T follicular helper cell (primary cell): ENCODE data around the gene CEP104.
A peak's percentile ranks its signal among the peaks of the same experiment; 100 is the strongest.

Source experiments
- DNase-seq: peaks from one replicate; pipeline ENCODE4 v3.0.0-alpha.2; 2020; ENCODE audit warnings: low read depth

The CEP104 gene

DNA sequence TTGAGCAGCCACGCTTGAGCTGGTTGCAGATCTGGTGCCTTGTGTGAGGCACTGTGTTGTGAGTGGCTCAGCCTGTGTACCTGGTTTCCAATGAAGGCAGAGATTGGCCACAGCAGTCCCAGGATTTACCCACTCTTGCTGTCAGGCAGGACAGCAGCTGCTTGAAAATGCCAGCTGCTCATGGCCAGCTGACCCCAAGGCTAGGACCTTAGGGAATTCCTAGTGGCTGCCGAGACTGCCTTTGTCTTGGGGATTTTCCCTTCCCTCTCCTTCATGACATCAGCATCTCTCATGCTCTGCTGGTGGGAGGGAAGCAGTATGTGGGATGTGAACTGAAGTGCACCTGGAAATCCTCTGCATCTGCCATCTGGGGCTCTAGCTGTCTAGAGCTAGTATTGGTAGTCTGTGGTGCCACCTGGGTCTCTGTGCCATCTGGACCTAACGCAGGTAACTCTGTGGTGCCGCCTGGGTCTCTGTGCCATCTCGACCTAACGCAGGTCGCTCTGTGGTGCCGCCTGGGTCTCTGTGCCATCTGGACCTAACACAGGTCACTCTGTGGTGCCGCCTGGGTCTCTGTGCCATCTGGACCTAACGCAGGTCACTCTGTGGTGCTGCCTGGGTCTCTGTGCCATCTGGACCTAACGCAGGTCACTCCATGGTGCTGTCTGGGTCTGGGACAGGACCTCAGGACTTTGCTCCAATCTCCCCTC is 56.9 kb downstream of the CEP104 start:
- no peak for DNase-seq

DNA sequence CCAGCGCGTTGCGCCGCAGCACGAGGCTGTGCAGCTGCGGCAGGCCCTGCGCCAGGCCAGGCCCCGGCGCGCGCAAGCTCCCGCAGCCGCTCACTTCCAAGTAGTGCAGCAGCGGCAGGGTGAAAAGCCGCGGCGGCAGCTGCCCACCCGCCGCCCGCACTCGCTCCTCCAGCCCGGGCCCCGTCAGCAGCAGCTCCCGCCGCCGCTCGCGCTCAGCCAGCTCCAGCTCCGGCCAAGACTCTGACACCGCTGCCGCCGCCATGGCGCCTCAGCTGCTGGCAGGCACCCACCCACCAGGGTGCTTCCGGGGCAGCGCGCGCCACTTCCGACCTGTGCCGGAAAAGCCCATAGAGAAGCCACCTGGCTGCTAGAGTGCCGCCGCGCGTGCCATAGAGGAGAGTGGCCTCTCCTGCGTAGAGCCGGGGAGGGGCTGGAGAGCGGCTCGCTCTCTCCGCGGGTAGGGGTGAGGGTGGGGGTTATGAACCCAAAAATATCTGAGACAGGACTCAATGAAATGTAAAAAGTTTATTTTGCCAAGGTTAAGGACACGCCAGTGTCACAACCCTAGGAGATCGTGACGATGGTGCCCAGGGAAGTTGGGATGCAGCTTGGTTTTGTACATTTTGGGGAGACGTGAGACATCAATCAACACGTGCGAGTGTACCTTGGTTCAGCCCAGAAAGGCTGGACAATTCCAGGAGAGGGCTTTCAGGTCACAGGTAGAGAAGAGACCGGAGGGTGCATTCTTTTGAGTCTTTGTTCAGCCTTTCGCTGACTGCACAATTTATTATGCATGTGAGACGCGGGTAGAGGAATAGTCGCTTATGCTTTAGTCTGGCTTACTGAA is 60.6 kb downstream of the CEP104 start, which contains the start of gene LRRC47:
Gene LRRC47 (minus strand): TSS at position 284 of the 847 bp plus-strand sequence. CDS start 22 bp downstream, at position 262.
- peak; percentile 92 for DNase-seq

DNA sequence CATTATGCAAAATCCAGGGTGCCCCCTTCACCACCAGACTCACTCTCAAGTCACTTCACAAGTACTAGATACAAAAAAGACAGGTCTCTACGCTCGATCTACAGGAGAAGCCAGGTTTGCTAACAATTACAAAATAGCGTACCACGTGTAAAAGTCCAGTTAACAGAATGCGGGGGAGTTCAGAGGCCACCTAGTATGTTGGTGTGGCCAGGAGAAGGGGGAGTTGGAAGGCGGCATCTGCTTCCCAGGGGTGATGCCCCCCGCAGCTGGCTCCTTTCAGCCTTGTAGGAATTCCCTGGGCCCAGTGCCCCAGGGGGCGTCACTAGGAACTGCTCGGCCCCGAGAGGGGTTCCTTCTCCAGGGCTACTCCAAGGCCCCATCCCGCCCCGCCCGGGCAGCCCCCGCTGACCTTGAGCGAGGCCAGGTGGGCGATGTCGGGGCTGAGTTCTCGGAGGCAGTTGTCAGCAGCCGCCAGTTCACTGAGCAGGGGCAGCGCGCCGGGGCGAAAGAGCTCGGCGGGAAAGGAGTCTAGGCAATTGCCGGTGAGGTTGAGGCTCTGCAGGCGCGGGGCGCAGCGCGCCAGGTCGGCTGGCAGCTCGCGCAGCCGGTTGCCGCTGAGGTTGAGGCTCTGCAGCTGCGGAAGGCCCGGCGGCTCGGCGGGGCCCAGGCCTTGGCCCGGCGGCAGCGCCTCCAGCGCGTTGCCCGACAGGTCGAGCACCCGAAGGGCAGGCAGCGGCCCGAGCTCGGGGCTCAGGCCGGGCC is 61.4 kb downstream of the CEP104 start:
- no peak for DNase-seq

DNA sequence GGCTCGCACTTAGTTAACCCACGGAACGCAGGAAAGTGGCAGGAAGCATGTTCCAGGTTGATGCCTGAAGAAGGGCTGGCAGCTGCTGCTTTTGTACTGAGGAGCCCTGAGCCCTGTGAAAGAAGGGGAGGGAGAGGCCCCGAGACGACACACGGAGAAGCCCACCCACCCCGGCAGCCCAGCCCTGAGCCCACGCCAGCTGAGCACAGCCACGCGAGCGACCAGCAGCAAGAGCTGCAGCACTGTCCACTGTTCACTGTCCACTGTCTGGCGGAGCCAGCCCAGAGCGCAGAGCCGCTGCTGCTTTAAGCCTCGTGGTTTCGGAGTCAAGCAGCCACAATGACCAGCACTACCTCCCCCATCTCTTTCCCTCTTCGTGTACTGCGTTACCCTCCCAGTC is 66.1 kb downstream of the CEP104 start:
- DNase-seq, result no peak

DNA sequence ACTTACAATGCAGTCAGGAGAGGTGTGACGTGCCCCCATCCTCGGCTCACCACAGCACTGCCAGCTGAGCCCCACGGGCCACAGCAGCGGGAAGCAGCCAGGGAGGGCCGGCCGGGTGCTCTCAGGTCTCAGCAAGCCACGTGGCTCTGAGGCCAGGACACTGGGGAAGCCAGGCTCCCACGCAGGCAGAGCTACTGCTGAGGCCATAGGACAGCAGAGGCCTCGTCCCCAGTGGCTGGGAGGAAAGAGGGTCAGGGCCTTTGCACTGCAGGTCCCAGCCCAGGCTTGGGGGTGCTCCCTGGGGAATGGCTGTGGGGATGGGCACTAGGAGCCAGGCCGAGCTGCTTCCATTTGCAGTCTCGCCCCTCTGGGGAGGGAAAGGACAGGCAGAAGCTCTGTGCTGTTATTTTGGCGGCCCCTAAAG is 66.5 kb downstream of the CEP104 start:
- DNase-seq, result no peak

DNA sequence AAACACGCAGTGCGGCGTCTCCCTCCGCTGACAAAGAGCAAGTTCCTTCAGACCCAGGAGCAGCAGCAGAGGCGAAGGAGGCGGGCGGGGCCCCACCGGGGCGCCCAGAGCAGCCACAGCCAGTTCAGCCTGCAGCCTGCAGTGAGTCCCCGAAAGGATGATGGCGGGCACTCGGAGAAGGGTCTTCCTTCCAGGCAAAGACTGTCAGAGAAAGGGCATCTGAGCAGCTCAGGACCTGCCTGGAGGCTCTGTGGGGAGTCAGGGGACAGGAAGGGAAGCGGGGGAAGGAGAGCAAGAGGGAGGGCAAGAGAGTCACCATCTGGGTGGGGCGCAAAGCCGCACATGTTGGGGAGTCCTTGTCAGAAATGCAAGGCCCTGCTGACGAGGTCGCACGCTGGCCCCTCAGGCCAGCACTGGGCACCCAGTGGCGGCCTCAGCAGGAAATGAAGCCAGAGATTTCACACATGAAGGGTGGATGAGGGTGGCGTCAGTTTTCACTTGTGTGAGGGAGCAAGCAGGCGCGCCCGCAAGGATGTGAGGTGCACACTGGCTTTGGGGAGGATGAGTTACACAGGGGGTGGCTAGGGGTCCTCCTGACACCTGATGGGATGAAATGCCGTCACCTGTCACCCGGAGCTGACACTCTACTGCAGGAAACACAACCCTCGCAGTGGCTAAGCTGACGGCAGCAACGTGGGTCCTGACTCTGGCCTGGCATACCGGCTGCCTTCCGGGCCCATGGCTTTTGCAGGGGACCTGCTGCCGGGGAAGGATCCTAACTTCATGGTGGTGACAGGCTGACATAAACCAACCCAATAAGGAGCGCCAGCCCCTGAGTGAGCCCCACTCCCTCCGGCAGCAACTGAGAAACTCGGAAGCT is 67.3 kb downstream of the CEP104 start:
- no peak for DNase-seq

DNA sequence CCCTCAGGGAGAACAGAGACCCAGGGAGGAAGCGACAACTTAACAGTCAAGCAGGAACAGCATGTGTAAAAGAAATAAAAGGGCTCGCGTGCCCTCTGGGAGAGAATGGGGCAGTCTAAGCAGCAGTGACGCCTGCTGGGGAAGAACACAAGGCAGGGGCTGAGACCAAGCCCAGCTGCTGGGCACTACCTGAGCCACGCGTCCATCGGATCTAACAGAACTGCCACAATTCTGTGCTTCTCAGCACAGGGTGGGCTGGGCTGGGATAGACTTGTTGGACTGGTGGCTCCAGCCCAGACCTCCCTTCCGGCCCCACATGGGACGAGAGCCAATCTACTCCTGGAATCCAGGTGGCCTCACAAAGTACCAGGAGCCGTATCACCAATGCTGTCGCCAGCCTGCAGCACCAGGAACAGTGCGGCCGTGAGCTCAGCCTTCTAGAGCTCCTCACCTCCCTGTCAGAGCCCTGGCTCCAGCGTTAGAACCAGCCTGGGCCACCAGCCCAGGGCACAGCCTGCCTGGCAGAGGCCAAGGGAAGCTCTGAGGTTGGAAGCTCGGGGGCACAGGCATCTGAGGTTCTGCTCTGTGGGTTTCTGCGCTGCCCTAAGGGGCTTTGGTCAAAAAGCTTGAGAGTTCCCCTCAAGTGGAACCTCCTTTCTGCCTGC is 68.1 kb downstream of the CEP104 start:
- no peak for DNase-seq

DNA sequence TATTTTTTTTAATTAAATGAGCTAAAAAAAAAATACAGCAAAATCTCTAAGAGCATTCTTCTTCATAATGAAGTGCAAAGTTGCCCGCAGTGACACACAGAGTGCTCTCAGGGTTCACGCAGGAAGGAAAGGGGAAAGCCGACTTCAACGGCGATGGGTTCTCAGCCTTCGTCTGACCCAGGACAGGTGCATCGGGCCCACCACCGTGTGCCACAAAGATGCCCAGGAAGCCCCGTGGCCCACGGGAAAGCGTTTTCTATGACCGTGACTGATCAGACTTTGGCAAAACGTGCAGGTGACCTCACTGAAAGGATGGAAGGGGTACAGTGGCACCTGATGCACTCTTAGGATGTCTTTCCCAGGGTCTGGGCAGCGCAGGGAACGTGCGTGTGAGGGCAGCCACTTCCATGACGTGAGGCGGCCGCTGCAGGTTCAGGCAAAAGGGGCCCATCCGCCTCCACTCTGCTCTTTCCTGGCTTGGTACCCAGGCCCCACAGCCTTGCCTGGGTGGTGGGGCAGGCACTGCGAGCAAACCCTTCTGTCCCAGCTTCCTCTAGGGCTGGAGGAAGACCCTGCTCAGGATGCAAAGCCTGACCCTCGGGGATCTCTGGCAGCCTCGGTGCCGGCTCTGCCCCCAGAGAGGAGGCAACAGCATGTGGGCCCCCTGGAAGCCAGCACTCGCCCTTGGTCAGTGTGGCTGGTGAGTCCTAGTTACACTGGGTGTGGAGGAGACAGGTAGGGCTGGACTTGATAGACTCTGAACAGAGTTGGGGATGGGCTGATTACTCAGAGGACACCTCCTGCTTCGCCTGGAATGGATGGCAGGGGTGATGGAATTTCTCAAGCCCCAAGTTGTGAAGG is 69.0 kb downstream of the CEP104 start:
- DNase-seq, result no peak

DNA sequence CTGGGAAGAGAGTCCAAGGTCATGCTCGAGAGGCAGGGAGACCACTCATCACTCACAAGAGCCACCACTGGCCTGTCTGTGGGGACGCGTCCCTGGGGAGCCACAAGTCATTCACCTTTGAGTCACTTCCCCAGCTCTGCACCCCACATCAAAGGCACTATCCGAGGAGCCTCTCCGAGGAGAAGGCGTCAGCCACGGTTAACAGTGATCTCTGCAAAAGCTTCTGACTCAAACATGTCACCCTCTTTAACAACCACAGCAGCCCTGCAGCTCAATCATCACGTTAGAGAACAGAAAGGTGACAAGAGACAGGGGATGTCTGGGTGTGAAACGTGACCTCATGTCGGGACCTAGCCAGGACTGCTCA is 69.7 kb downstream of the CEP104 start:
- no peak for DNase-seq

DNA sequence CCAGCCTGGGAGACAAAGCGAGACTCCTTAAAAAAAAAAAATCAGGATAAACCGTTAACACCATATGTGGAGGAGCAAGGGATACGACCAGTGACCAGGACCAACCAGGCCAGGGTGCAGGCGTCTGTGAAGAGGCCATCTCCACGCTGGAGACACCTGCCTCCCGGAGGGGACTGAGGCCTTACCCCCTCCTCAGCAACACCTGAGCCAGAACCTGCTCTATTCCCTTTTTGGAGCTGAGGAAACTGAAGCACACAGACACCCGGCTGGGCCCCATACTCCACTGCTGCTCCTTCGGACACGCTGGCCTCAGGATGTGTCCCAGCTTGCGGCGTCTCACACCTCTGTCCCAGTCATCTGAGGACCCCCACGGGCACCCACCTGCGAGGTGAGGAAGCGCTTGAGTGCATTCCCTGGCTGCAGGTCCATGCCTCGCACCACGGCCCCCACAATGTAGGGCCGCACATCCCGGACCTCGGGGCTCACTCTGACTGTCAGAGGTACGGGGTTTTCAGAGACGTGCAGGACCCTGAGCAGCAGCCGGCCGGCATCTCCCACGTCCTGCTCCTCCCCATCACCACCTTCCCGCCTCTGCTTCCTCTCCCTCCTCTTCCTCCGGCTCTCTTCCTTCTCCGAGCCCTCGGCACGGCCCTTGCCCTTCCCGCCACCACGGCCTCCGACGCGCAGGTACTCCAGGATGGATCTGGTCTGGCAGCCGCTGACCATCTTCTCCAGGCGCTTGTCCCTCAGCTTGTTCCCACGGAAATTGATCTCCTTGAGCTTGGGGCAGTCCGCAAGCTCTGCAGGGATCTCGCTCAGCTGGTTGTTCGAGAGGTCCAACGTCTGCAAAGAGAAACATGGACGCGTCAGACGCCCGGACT is 70.3 kb downstream of the CEP104 start:
- DNase-seq, result no peak

DNA sequence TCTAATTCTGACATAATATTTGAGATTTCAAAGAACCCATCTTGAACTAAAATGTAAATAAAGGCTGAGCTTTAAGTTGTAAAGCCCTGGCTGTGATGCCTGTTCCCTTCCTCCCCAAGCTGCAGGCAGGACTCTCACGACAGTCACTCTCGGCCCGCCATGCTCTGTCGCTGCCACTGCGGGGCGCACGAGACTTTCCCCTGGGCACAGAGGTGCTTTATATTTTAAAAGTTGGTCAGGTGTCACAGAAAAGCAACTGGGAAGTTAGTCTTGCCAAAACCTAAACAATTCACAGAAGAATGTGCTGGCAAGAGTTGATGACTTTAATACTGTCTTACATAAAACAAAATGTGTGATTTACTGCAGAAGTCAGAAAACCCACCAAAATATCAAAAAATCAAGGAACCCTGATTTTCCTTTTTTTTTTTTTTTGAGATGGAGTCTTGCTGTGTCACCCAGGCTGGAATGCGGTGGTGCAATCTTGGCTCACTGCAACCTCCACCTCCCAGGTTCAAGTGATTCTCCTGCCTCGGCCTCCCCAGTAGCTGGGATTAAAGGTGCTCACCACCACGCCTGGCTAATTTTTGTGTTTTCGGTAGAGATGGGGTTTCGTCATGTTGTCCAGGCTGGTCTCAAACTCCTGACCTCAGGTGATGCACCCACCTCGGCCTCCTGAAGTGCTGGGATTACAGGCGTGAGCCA is 71.4 kb downstream of the CEP104 start:
- DNase-seq, result no peak

DNA sequence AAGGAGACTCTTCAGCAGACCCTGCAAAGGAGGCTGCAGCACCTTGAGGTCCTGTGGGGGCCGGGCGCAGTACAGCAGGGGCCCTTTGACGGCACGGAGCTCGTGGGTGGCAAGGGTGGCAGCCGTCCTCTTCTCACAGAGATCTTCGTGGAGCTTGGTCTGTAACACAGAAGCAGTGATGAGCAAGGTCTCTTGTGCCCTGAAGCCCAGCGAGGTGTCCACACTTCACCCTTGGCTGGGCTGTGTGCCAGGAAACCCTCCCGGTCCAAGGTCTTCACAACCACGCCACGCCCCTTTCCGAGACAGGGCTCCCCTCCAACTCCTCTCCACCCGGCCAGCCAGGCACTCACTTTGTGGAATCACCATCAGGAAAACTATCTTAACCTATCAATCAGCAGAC is 72.0 kb downstream of the CEP104 start:
- no peak for DNase-seq

DNA sequence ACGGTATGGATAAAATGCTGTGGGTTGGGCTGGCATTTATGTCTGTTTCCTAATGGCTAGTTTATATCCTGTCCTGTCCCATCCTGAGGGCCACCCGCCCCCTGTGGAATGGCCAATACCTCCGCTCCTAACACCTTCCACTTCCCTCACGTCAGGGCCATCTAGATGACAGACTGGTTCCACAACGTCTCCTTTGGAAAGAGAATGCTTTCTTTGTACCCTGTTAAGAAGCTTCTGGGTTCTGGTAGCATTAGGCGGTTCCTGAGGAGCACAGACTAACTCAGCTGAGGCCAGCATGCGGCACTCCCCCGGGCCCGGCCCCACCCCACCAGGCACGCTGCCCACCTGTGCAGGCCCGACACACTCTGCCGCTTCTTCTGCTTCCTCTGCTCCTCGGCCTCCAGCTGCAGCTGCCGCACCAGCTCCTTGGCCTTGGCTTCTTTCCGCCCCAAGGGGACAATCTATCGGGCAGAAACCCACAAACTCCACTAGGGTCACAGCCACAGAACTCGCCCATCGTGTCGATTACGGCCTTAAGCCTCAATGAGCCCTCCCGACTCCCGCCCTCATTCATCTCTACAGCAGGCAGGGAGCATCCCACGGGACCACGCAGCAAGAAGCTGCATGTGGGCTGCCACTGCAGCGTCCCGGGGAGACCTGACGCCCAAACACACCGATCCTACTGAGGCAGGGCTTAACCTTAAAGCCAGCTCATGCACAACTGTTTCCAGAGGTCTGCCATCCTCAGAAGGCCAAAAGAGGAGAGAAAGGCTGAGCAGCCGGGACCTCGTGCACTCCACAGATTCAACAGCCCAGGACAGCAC is 73.1 kb downstream of the CEP104 start:
- DNase-seq, result no peak

DNA sequence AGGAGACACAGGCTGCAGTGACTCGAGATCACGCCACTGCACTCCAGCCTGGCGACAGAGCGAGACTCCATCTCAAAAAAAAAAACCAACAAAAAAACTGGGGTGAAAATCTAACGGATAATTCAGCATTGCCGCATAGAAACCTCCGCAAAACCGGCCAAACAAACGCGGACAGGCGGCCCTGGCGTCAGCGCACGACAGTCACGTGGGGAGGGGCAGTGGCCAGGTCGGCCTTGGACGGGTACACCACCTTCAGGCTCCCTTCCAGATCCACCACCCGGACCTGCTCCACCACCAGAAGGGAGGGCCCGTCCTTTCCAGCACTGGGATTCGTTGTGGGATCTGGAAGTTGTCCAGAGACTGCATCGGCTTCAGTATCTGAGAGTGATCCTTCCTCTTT is 76.1 kb downstream of the CEP104 start:
- DNase-seq, result no peak

DNA sequence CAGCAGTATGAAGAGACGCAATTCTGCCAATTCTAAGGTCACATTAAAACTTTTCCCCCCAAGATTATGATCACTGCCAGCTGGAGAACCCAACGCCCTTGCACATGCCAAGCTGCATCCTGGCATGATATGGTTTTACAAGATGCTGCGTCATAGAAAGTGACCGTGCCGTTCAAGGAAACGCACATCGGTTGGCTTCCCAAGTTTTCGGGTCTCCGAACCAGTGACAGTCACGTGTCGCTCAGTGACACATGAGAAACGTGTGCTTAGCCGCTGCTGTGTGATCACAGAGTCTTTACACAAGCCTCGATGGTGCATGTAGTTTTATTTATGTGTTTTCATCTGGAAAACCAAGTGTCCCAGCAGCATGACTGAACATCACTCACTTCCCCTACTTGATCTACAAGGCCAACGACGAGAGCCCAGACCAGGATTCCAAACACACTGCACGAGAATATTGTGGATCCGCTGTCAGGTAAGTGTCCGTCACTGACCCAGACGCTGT is 77.0 kb downstream of the CEP104 start:
- DNase-seq, result no peak

DNA sequence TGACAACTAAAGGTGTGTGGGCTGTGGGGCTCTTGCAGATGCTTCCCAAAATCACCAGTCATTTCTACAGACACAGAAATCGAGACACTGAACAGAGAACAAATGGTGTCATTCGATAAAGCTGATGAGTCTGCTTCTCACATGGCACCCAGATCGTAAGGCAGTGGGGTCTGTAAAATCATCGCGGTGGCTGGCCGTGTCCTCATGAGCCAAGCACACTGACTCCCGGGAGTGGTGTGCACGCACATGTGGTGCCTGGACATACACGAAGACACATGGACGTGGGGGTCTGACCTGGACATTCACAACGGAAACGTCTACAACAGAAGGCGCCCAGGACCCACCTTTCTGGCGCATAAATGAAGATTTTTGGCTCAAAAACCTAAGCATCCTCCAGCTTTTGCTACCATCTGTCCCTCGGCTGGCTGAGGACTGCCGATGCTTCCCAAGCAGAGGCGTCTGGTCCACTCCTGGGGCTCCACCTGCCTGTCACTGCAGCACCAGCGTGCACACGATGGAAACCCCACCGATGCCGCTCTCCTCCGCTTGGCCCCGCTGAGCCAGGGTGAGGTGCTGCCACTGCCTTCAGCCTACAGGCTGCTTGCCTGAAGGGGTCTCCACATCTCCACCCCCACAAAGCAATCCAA is 77.6 kb downstream of the CEP104 start:
- DNase-seq, result no peak
